HepG2 (cell line): Measurements from ENCODE around the gene LHFPL6. TPM values are rescaled to one million over a fixed set of nuclear protein-coding genes. Genes with fewer than 3 reads are reported as not detected.

Experiments used
- ATAC-seq: fragments of 200-7000 bp; cut with Tn5 transposase; 3 replicates; pipeline ENCODE4 v1.9.1; 2020; ENCODE audit warnings: mild to moderate bottlenecking, moderate library complexity
- BruUV-seq: library from RNA; stranded (reverse); fragments of 400-500 nt; replicated peaks from 2 replicates; lab custom pipeline; 2021; lab: Mats Ljungman, UMichigan
- CTCF ChIA-PET: fragments of 300-600 bp; formaldehyde crosslinking; extraction: SDS; loops from one replicate; lab custom pipeline; 2021; ENCODE audit warnings: low total read pairs, inconsistent platforms, low intra/inter-chr PET ratio; lab: Yijun Ruan, JAX
- POLR2A ChIA-PET: fragments of 350-600 bp; sonication (Branson Sonifier 250); formaldehyde crosslinking; loops from one replicate; lab custom pipeline; 2020; ENCODE audit warnings: antibody characterized with exemption, inconsistent platforms; lab: Yijun Ruan, JAX
- DNase-seq: peaks from one replicate; pipeline ENCODE4 v3.0.0-alpha.2; 2015; ENCODE audit warnings: low spot score
- FAIRE-seq: peaks from 3 replicates; lab custom pipeline; 2011; peaks lifted over from hg19 to GRCh38; lab: Jason Lieb, UNC
- H2AFZ ChIP-seq: one replicate; pipeline ENCODE4 v1.6.1; 2011; ENCODE audit warnings: low read length, inconsistent platforms
- H3K27ac ChIP-seq: fragments of 300-600 bp; 3 replicates; pipeline ENCODE4 v1.8.0; 2011; ENCODE audit warnings: mixed run types, mild to moderate bottlenecking, mixed read lengths, low read length, inconsistent platforms; ENCODE audit not compliant: insufficient read depth; ENCODE audit errors: extremely low read length
- H3K27me3 ChIP-seq, 2 experiments: fragments of 200-600 bp in 1 of 2; 2 replicates in 1 of 2; 3 replicates in 1 of 2; pipeline versions ENCODE4 v1.6.0 to v1.8.0; 2011; ENCODE audit warnings: low read length in 2 of 2, mild to moderate bottlenecking in 2 of 2, moderate library complexity in 2 of 2, inconsistent platforms in 1 of 2; ENCODE audit not compliant: insufficient read depth in 2 of 2, control insufficient read depth in 1 of 2
- H3K36me3 ChIP-seq, 2 experiments: fragments of 200-600 bp in 1 of 2; replicated peaks in 1 of 2; 2 replicates in 1 of 2; 3 replicates in 1 of 2; pipeline versions ENCODE4 v1.5.1 to v1.8.0; 2011; ENCODE audit warnings: low read length in 2 of 2, inconsistent platforms in 1 of 2; ENCODE audit not compliant: insufficient read depth in 2 of 2, control insufficient read depth in 1 of 2
- H3K4me1 ChIP-seq: 2 replicates; pipeline ENCODE4 v1.5.1; 2012; ENCODE audit warnings: low read length, inconsistent platforms; ENCODE audit not compliant: insufficient read depth
- H3K4me2 ChIP-seq: 2 replicates; pipeline ENCODE4 v1.6.0; 2011; ENCODE audit warnings: low read depth, low read length, inconsistent platforms
- H3K4me3 ChIP-seq, 3 experiments: fragments of 200-600 bp in 1 of 3; sonication (generic), shearing (Covaris generic) in 1 of 3; replicated peaks in 1 of 3; 2 replicates each; pipeline ENCODE4 v1.5.1; 2011 to 2016; ENCODE audit warnings: low read length in 3 of 3, inconsistent platforms in 2 of 3, low read depth in 2 of 3, mild to moderate bottlenecking in 2 of 3, control low read depth in 1 of 3, mixed read lengths in 1 of 3; ENCODE audit not compliant: insufficient read depth in 1 of 3
- H3K79me2 ChIP-seq: one replicate; pipeline ENCODE4 v1.6.1; 2011; ENCODE audit warnings: low read length, inconsistent platforms; ENCODE audit not compliant: insufficient read depth
- H3K9ac ChIP-seq: 2 replicates; pipeline ENCODE4 v1.6.0; 2011; ENCODE audit warnings: mild to moderate bottlenecking, low read depth, low read length, inconsistent platforms; ENCODE audit not compliant: insufficient read depth
- H3K9me3 ChIP-seq: 2 replicates; pipeline ENCODE4 v1.5.1; 2012; ENCODE audit warnings: mild to moderate bottlenecking, low read length
- H4K20me1 ChIP-seq: 2 replicates; pipeline ENCODE4 v1.6.0; 2011; ENCODE audit warnings: inconsistent platforms, mild to moderate bottlenecking, low read length, moderate library complexity; ENCODE audit not compliant: insufficient read depth
- ATF7-NPFF ChIP-seq: sonication (generic); formaldehyde crosslinking; IDR thresholded peaks from 2 replicates; pipeline ENCODE4 v1.8.1; 2023; ENCODE audit warnings: mild to moderate bottlenecking, low read depth, missing genetic modification reagents, moderate library complexity
- ETV5 ChIP-seq: IDR thresholded peaks from 2 replicates; pipeline ENCODE4 v1.6.1; 2018; ENCODE audit warnings: missing biosample characterization, missing genetic modification reagents, inconsistent platforms, borderline replicate concordance
- GATAD2A ChIP-seq: IDR thresholded peaks from 2 replicates; pipeline ENCODE4 v1.6.1; 2016
- GLMP ChIP-seq: sonication (generic); formaldehyde crosslinking; IDR thresholded peaks from 2 replicates; pipeline ENCODE4 v1.9.0; 2021; ENCODE audit warnings: missing genetic modification reagents, mild to moderate bottlenecking, borderline replicate concordance
- KDM1A ChIP-seq: IDR thresholded peaks from 2 replicates; pipeline ENCODE4 v1.6.1; 2016; ENCODE audit warnings: missing compliant biosample characterization
- KLF6 ChIP-seq: IDR thresholded peaks from 2 replicates; pipeline ENCODE4 v1.8.0; 2016; ENCODE audit warnings: missing biosample characterization, missing genetic modification reagents
- PCBP2 ChIP-seq: fragments of 200-400 bp; formaldehyde crosslinking; optimal IDR thresholded peaks from 2 replicates; pipeline ENCODE3; 2018; ENCODE audit warnings: low read length, low read depth; ENCODE audit not compliant: poor library complexity, severe bottlenecking
- PRDM15 ChIP-seq: sonication (generic); formaldehyde crosslinking; IDR thresholded peaks from 2 replicates; pipeline ENCODE4 v1.4.0; 2020; ENCODE audit warnings: missing genetic modification reagents
- RARG ChIP-seq: sonication (generic); formaldehyde crosslinking; IDR thresholded peaks from 2 replicates; pipeline ENCODE4 v1.4.0; 2020; ENCODE audit warnings: low read depth, mild to moderate bottlenecking, missing genetic modification reagents
- ZBTB44 ChIP-seq: sonication (generic); formaldehyde crosslinking; IDR thresholded peaks from 2 replicates; pipeline ENCODE4 v1.4.0; 2020; ENCODE audit warnings: missing genetic modification reagents
- ZNF282 ChIP-seq: fragments of 450-650 bp; IDR thresholded peaks from 2 replicates; pipeline ENCODE4 v1.6.1; 2018; ENCODE audit not compliant: partially characterized antibody
- ZNF431 ChIP-seq: sonication (generic); formaldehyde crosslinking; IDR thresholded peaks from 2 replicates; pipeline ENCODE4 v1.9.0; 2022; ENCODE audit warnings: missing genetic modification reagents, low read depth, mild to moderate bottlenecking, borderline replicate concordance
- ZNF432 ChIP-seq: sonication (generic); formaldehyde crosslinking; IDR thresholded peaks from 2 replicates; pipeline ENCODE4 v1.5.0; 2020; ENCODE audit warnings: missing genetic modification reagents, mild to moderate bottlenecking, borderline replicate concordance
- ZNF510 ChIP-seq: sonication (generic); formaldehyde crosslinking; IDR thresholded peaks from 2 replicates; pipeline ENCODE4 v1.4.0; 2020; ENCODE audit warnings: low read depth, mild to moderate bottlenecking, missing genetic modification reagents
- ZNF512B ChIP-seq: sonication (generic); formaldehyde crosslinking; IDR thresholded peaks from 2 replicates; pipeline ENCODE4 v1.5.1; 2020; ENCODE audit warnings: missing genetic modification reagents, mild to moderate bottlenecking, borderline replicate concordance
- WGBS: methylation state at CpG from one replicate; pipeline ENCODE4 v1.1.6; 2017; ENCODE audit warnings: low lambda C conversion rate; 5-methylcytosine and 5-hydroxymethylcytosine counted together
- in situ Hi-C: cut with HindIII; loops from 2 replicates; pipeline ENCODE4 v1.10.0; 2017; ENCODE audit warnings: low pct_unique_long_range_greater_than_20kb; ENCODE audit not compliant: extremely low pct_ligation_motif_present
- intact Hi-C: fragments of 100-400 bp; cut with micrococcal nuclease; formaldehyde crosslinking; loops from one replicate; pipeline ENCODE4 v1.10.0; 2022; ENCODE audit not compliant: unreplicated experiment
- polyA plus RNA-seq, 8 experiments: library from polyadenylated mRNA; depleted of rRNA in 3 of 8; stranded (reverse) in 7 of 8; unstranded in 1 of 8; fragments of >200 nt; fragmentation: Illumina TruSeq in 4 of 8; extraction: Trizol in 4 of 8; gene quantifications; 2 replicates each; pipeline versions ENCODE4 v1.2.1 to v1.2.3, GENCODE V29; 2011 to 2016; ENCODE audit warnings: low read depth in 4 of 8, missing spikeins in 1 of 8, mixed read lengths in 1 of 8; ENCODE audit not compliant: insufficient read depth in 1 of 8
- total RNA-seq, 5 experiments: library from RNA; depleted of rRNA; stranded (reverse); fragments of >200 nt; fragmentation: Illumina TruSeq; extraction: Trizol; gene quantifications; 2 replicates each; pipeline ENCODE4 v1.2.3, GENCODE V29; 2016; ENCODE audit warnings: low read depth in 1 of 5

Gene LHFPL6
- total and polyA plus RNA-seq, 2 of the 13 experiments (the other 11 are each of a cell fraction or from before 2014, with no cell fraction given), result not detected

- BruUV-seq, result no TSS peak
- Histone ChIP-seq H3K27me3 (no peaks in the 10 kb centered on the region), H3K79me2 (no peaks in the 10 kb centered on the region), H2AFZ (no peak overlapping the region), H3K36me3 (no peaks in the 10 kb centered on the region), H3K4me1 (no peaks in the 10 kb centered on the region), H3K4me2 (no peak overlapping the region), H3K9ac (no peak overlapping the region), H3K27ac (no peak overlapping the region), H3K4me3 (no peak overlapping the region), H4K20me1 (no peaks in the 10 kb centered on the region), H3K9me3 (no peaks in the 10 kb centered on the region)
- 24% methylated on average over 4 of the region's 4 CpGs for WGBS
- intact Hi-C loops (no loop called here), in situ Hi-C loops (no loop called here)
- FAIRE-seq (no peak), ATAC-seq (no peak), DNase-seq (no peak)
- POLR2A ChIA-PET, result no interaction called here
- CTCF ChIA-PET, result no interaction called here
- TF ChIP-seq ZNF282 (no peak), ZNF512B (CRISPR knock-in tag) (no peak), KDM1A (no peak), KLF6 (CRISPR knock-in tag) (no peak), PRDM15 (CRISPR knock-in tag) (no peak), GATAD2A (no peak), ZNF432 (no peak), ZNF510 (CRISPR knock-in tag) (no peak), ZBTB44 (no peak), ETV5 (CRISPR knock-in tag) (no peak), ZNF431 (CRISPR knock-in tag) (no peak), PCBP2 (no peak), GLMP (CRISPR knock-in tag) (no peak), RARG (CRISPR knock-in tag) (no peak), ATF7-NPFF (no peak)
Observed at GRCh38 chr13:39524795-39525194, 78.2 kb downstream of the LHFPL6 start.
